GM23338 (cell line): ENCODE measurements around the gene MTPN. TPM values are rescaled to one million over a fixed set of nuclear protein-coding genes. Genes with fewer than 3 reads are reported as not detected.

ENCODE experiments used
- ATAC-seq: fragments of 200-7000 bp; cut with Tn5 transposase; 3 replicates; pipeline ENCODE4 v1.9.1; 2020
- DNase-seq: peaks from one replicate; pipeline ENCODE4 v3.0.0-alpha.2; 2015; ENCODE audit warnings: low spot score
- H2AFZ ChIP-seq: fragments of 200-600 bp; sonication (generic); 2 replicates; pipeline ENCODE4 v1.8.0; 2016; ENCODE audit warnings: antibody characterized with exemption, mild to moderate bottlenecking, moderate library complexity
- H3F3A ChIP-seq: fragments of 200-600 bp; sonication (generic); replicated peaks from 2 replicates; pipeline ENCODE4 v1.8.0; 2017; ENCODE audit warnings: antibody characterized with exemption, mixed run types, low read depth
- H3K27ac ChIP-seq: fragments of 200-600 bp; sonication (generic); 2 replicates; pipeline ENCODE4 v1.6.1; 2016; ENCODE audit warnings: low read depth
- H3K27me3 ChIP-seq: fragments of 200-600 bp; sonication (generic); 2 replicates; pipeline ENCODE4 v1.8.0; 2016; ENCODE audit warnings: mild to moderate bottlenecking, mixed run types, moderate library complexity; ENCODE audit not compliant: insufficient read depth
- H3K36me3 ChIP-seq: fragments of 200-600 bp; sonication (generic); 2 replicates; pipeline ENCODE4 v1.8.0; 2016; ENCODE audit warnings: mild to moderate bottlenecking; ENCODE audit not compliant: insufficient read depth
- H3K4me1 ChIP-seq: fragments of 200-600 bp; sonication (generic); 2 replicates; pipeline ENCODE4 v1.8.0; 2016; ENCODE audit warnings: mild to moderate bottlenecking, moderate library complexity; ENCODE audit not compliant: insufficient read depth
- H3K4me2 ChIP-seq: fragments of 200-600 bp; sonication (generic); 2 replicates; pipeline ENCODE4 v1.7.1; 2017; ENCODE audit warnings: mixed run types
- H3K4me3 ChIP-seq: fragments of 200-600 bp; sonication (generic); 2 replicates; pipeline ENCODE4 v1.6.1; 2016; ENCODE audit warnings: mixed run types
- H3K79me2 ChIP-seq: fragments of 200-600 bp; sonication (generic); replicated peaks from 2 replicates; pipeline ENCODE4 v1.8.0; 2017; ENCODE audit warnings: mild to moderate bottlenecking; ENCODE audit not compliant: insufficient read depth
- H3K9me2 ChIP-seq: fragments of 200-600 bp; sonication (generic); 2 replicates; pipeline ENCODE4 v1.8.0; 2017; ENCODE audit not compliant: insufficient read depth
- H4K20me1 ChIP-seq: fragments of 200-600 bp; sonication (generic); replicated peaks from 2 replicates; pipeline ENCODE4 v1.8.0; 2017; ENCODE audit warnings: mild to moderate bottlenecking; ENCODE audit not compliant: insufficient read depth
- H3K27ac Mint-ChIP-seq: 2 replicates; pipeline ENCODE4 v1.8.0; 2020; ENCODE audit warnings: inconsistent platforms, mild to moderate bottlenecking, moderate library complexity, mixed read lengths
- H3K27me3 Mint-ChIP-seq: 3 replicates; pipeline ENCODE4 v1.8.0; 2022; ENCODE audit warnings: low read depth, mild to moderate bottlenecking, moderate library complexity, mixed read lengths, inconsistent platforms; ENCODE audit not compliant: insufficient read depth, poor library complexity
- H3K36me3 Mint-ChIP-seq: 3 replicates; pipeline ENCODE4 v1.8.0; 2021; ENCODE audit warnings: low read depth, mild to moderate bottlenecking, inconsistent platforms, moderate library complexity, mixed read lengths
- H3K4me1 Mint-ChIP-seq: 3 replicates; pipeline ENCODE4 v1.8.0; 2020; ENCODE audit warnings: mild to moderate bottlenecking, inconsistent platforms, mixed read lengths
- H3K4me3 Mint-ChIP-seq: 3 replicates; pipeline ENCODE4 v1.8.0; 2021; ENCODE audit warnings: moderate library complexity, mild to moderate bottlenecking, inconsistent platforms, mixed read lengths
- H3K9me3 Mint-ChIP-seq: 3 replicates; pipeline ENCODE4 v1.8.0; 2020; ENCODE audit warnings: moderate library complexity, mild to moderate bottlenecking, inconsistent platforms, mixed read lengths
- CREB1 ChIP-seq: fragments of 250-450 bp; sonication (Bioruptor Pico); IDR thresholded peaks from 2 replicates; pipeline ENCODE4 v1.5.0; 2020; ENCODE audit warnings: low read depth, mild to moderate bottlenecking, moderate library complexity
- CTCF ChIP-seq, 2 experiments: fragments of 200-600 bp in 1 of 2; sonication (generic) in 1 of 2; conservative IDR thresholded peaks; 2 replicates each; pipeline versions ENCODE4 v1.5.1 to v1.6.1; 2016 to 2017; ENCODE audit warnings: antibody characterized with exemption in 2 of 2, low read depth in 2 of 2, mild to moderate bottlenecking in 2 of 2, moderate library complexity in 1 of 2
- EZH2 ChIP-seq: fragments of 200-600 bp; sonication (generic); IDR thresholded peaks from one replicate; pipeline ENCODE4 v1.8.0; 2017; ENCODE audit warnings: antibody characterized with exemption, mild to moderate bottlenecking, low read depth; ENCODE audit not compliant: unreplicated experiment
- EZH2phosphoT487 ChIP-seq: fragments of 200-600 bp; sonication (generic); IDR thresholded peaks from one replicate; pipeline ENCODE4 v1.8.1; 2018; ENCODE audit warnings: antibody characterized with exemption; ENCODE audit not compliant: unreplicated experiment
- JUNB ChIP-seq: IDR thresholded peaks from one replicate; pipeline ENCODE4 v1.6.1; 2016; ENCODE audit warnings: antibody characterized with exemption; ENCODE audit not compliant: unreplicated experiment
- NANOG ChIP-seq: IDR thresholded peaks from 2 replicates; pipeline ENCODE4 v1.6.1; 2016; ENCODE audit warnings: antibody characterized with exemption, borderline replicate concordance
- POLR2AphosphoS5 ChIP-seq: IDR thresholded peaks from 2 replicates; pipeline ENCODE4 v1.6.1; 2016; ENCODE audit warnings: antibody characterized with exemption, low read depth
- REST ChIP-seq: IDR thresholded peaks from one replicate; pipeline ENCODE4 v1.6.1; 2018; ENCODE audit warnings: antibody characterized with exemption; ENCODE audit not compliant: unreplicated experiment
- STAT1 ChIP-seq: IDR thresholded peaks from one replicate; pipeline ENCODE4 v1.6.1; 2016; ENCODE audit warnings: antibody characterized with exemption; ENCODE audit not compliant: unreplicated experiment
- ZNF114 ChIP-seq: fragments of 250-450 bp; sonication (Bioruptor Pico); IDR thresholded peaks from 2 replicates; pipeline ENCODE4 v1.5.0; 2020; ENCODE audit warnings: mild to moderate bottlenecking, moderate library complexity
- ZNF331 ChIP-seq: fragments of 250-450 bp; sonication (Bioruptor Pico); IDR thresholded peaks from 2 replicates; pipeline ENCODE4 v1.5.0; 2020; ENCODE audit warnings: low read depth, mild to moderate bottlenecking, moderate library complexity
- polyA plus RNA-seq: library from polyadenylated mRNA; unstranded; fragments of >200 nt; fragmentation: Nextera tagmentation; extraction: Ambion mirVana; gene quantifications from 2 replicates; pipeline ENCODE4 v1.2.1, GENCODE V29; 2016
- total RNA-seq: library from RNA; depleted of rRNA; stranded (reverse); fragments of >200 nt; shearing (Covaris generic); gene quantifications from 2 replicates; pipeline ENCODE4 v1.2.3, GENCODE V29; 2014
- TF ChIP-seq, protein P1 (sequence below): IDR thresholded peaks from 2 replicates; pipeline ENCODE4 v1.6.1; 2016; ENCODE audit warnings: antibody characterized with exemption
- TF ChIP-seq, protein P2 (sequence below): fragments of 250-450 bp; sonication (Bioruptor Pico); IDR thresholded peaks from 2 replicates; pipeline ENCODE4 v1.5.0; 2020; ENCODE audit warnings: mild to moderate bottlenecking, moderate library complexity

MTPN gene
- total and polyA plus RNA-seq, 2 experiments from 2014 or later = 87.7 to 90.3 TPM

DNA sequence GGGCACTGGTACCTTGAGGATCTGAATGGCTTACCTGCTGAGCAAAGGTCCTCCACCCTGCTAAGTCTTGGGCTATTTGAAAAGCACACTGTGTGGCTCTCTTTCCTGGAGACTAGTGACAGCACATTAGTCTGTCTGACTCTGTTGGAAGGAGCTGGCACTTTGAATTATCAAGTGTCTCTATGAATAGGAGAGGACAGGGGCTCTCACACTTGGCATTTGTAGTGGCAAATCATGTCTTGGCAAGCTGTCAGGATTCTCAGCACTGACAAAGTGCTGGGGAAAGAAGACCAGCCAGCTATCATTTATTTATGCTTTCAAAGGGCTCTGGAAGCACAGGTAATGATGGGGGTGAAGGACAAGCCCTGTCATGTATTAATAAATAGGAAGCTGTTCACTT, 62.8 kb downstream of the MTPN start:
- no peak overlapping the region for H2AFZ ChIP-seq
- H3K27me3 Mint-ChIP-seq = no peaks in the 10 kb centered on the region
- H3K9me2 ChIP-seq = peaks cover 6% of the 10 kb centered on the region; the same call in 1 of the 2 replicates
- no peaks in the 10 kb centered on the region for H3K36me3 Mint-ChIP-seq
- H3K36me3 ChIP-seq = no peaks in the 10 kb centered on the region
- H3K4me3 ChIP-seq = no peak overlapping the region
- H3F3A ChIP-seq = no peaks in the 10 kb centered on the region
- ATAC-seq = no peak
- no peak overlapping the region for H3K4me2 ChIP-seq
- no peak overlapping the region for H3K27ac Mint-ChIP-seq
- no peaks in the 10 kb centered on the region for H3K27me3 ChIP-seq
- no peak overlapping the region for H3K4me3 Mint-ChIP-seq
- DNase-seq = no peak
- H3K9me3 Mint-ChIP-seq = no peaks in the 10 kb centered on the region; the same call in 1 of the 3 replicates
- TF ChIP-seq JUNB (no peak), ZNF331 (CRISPR knock-in tag) (no peak), POLR2AphosphoS5 (no peak), REST (no peak), CTCF (conservative IDR thresholded peaks at IDR 0.05; ENCODE audit: low read depth in 2 of 2) (no peak), NANOG (no peak), EZH2 (no peak), EZH2phosphoT487 (no peak), ZNF114 (CRISPR knock-in tag) (no peak), CREB1 (CRISPR knock-in tag) (no peak), STAT1 (no peak)
- TF ChIP-seq, protein P1, sequence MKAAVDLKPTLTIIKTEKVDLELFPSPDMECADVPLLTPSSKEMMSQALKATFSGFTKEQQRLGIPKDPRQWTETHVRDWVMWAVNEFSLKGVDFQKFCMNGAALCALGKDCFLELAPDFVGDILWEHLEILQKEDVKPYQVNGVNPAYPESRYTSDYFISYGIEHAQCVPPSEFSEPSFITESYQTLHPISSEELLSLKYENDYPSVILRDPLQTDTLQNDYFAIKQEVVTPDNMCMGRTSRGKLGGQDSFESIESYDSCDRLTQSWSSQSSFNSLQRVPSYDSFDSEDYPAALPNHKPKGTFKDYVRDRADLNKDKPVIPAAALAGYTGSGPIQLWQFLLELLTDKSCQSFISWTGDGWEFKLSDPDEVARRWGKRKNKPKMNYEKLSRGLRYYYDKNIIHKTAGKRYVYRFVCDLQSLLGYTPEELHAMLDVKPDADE = no peak
- TF ChIP-seq, protein P2, sequence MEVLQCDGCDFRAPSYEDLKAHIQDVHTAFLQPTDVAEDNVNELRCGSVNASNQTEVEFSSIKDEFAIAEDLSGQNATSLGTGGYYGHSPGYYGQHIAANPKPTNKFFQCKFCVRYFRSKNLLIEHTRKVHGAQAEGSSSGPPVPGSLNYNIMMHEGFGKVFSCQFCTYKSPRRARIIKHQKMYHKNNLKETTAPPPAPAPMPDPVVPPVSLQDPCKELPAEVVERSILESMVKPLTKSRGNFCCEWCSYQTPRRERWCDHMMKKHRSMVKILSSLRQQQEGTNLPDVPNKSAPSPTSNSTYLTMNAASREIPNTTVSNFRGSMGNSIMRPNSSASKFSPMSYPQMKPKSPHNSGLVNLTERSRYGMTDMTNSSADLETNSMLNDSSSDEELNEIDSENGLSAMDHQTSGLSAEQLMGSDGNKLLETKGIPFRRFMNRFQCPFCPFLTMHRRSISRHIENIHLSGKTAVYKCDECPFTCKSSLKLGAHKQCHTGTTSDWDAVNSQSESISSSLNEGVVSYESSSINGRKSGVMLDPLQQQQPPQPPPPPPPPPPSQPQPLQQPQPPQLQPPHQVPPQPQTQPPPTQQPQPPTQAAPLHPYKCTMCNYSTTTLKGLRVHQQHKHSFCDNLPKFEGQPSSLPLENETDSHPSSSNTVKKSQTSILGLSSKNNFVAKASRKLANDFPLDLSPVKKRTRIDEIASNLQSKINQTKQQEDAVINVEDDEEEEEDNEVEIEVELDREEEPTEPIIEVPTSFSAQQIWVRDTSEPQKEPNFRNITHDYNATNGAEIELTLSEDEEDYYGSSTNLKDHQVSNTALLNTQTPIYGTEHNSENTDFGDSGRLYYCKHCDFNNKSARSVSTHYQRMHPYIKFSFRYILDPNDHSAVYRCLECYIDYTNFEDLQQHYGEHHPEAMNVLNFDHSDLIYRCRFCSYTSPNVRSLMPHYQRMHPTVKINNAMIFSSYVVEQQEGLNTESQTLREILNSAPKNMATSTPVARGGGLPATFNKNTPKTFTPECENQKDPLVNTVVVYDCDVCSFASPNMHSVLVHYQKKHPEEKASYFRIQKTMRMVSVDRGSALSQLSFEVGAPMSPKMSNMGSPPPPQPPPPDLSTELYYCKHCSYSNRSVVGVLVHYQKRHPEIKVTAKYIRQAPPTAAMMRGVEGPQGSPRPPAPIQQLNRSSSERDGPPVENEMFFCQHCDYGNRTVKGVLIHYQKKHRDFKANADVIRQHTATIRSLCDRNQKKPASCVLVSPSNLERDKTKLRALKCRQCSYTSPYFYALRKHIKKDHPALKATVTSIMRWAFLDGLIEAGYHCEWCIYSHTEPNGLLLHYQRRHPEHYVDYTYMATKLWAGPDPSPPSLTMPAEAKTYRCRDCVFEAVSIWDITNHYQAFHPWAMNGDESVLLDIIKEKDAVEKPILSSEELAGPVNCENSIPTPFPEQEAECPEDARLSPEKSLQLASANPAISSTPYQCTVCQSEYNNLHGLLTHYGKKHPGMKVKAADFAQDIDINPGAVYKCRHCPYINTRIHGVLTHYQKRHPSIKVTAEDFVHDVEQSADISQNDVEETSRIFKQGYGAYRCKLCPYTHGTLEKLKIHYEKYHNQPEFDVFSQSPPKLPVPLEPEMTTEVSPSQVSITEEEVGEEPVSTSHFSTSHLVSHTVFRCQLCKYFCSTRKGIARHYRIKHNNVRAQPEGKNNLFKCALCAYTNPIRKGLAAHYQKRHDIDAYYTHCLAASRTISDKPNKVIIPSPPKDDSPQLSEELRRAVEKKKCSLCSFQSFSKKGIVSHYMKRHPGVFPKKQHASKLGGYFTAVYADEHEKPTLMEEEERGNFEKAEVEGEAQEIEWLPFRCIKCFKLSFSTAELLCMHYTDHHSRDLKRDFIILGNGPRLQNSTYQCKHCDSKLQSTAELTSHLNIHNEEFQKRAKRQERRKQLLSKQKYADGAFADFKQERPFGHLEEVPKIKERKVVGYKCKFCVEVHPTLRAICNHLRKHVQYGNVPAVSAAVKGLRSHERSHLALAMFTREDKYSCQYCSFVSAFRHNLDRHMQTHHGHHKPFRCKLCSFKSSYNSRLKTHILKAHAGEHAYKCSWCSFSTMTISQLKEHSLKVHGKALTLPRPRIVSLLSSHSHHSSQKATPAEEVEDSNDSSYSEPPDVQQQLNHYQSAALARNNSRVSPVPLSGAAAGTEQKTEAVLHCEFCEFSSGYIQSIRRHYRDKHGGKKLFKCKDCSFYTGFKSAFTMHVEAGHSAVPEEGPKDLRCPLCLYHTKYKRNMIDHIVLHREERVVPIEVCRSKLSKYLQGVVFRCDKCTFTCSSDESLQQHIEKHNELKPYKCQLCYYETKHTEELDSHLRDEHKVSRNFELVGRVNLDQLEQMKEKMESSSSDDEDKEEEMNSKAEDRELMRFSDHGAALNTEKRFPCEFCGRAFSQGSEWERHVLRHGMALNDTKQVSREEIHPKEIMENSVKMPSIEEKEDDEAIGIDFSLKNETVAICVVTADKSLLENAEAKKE (CRISPR knock-in tag) = no peak
- no peaks in the 10 kb centered on the region for H4K20me1 ChIP-seq
- no peaks in the 10 kb centered on the region for H3K4me1 ChIP-seq
- peaks cover under 1% of the 10 kb centered on the region; the same call in 1 of the 3 replicates for H3K4me1 Mint-ChIP-seq
- no peaks in the 10 kb centered on the region for H3K79me2 ChIP-seq
- H3K27ac ChIP-seq = no peak overlapping the region
